ENCODE results near the gene PRDX3.
"Not testable (repeated sequence)": the region's sequence is repeated elsewhere in the genome, so short reads cannot be mapped to it uniquely, and the experiment has no call there.

Gene PRDX3

DNA sequence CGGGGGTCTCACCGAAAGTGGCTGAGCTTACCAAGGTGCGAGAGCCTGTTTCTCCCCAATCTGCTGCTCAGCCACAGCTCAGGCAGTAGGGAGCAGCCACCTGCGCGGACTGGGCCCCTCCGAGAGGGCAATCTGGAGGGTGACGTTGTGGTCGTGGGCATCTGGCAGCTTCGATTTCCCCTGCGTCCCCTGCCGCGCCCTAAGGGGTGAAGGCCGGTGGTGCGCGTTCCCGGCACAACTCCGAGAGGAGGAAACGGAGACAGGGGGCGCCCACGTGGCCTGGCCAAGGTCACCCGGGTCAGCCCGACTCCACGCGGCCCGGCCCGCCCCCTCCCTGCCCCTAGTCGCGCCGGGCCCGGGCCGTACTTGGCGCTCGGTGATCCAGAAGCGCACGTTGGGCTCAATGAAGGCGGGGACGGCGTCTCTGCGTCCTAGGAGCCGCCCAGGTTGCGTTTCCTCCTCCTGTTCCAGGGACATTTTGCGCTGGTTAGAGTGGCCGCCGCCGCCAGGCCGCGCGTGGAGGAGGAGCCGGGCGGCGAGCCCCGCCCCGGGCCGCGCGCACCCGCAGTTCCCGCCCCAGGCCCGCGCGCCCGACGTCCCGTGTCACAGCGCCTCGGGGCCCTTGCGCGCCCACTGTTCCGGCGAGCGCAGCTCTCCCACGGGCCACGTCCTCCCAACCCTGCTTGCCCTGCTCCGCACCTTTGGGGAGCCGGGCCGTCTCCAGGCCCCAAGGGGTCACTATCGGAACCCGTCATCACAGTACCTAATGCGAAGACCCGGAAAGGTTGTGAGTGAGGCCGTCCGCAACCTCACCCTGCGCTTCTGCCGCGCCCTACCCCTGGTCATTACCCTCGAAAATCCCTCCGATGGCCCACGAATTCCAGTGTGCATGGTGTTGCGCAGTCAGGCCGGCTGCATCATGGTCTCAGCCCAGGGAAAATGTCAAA is 13.2 kb downstream of the PRDX3 start, which contains the start of gene SFXN4:
TSS of gene SFXN4 (minus strand) at position 544 of the 947 bp plus-strand sequence. CDS start at position 477, 67 bp downstream.
- TF ChIP-seq, protein P1, sequence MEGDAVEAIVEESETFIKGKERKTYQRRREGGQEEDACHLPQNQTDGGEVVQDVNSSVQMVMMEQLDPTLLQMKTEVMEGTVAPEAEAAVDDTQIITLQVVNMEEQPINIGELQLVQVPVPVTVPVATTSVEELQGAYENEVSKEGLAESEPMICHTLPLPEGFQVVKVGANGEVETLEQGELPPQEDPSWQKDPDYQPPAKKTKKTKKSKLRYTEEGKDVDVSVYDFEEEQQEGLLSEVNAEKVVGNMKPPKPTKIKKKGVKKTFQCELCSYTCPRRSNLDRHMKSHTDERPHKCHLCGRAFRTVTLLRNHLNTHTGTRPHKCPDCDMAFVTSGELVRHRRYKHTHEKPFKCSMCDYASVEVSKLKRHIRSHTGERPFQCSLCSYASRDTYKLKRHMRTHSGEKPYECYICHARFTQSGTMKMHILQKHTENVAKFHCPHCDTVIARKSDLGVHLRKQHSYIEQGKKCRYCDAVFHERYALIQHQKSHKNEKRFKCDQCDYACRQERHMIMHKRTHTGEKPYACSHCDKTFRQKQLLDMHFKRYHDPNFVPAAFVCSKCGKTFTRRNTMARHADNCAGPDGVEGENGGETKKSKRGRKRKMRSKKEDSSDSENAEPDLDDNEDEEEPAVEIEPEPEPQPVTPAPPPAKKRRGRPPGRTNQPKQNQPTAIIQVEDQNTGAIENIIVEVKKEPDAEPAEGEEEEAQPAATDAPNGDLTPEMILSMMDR (IDR thresholded peaks at IDR 0.05): no peak
- Histone ChIP-seq H3K4me3 (peak within 1 kb of the TSS; percentile 95), H3K27ac (peak within 1 kb of the TSS; percentile 81 to 90)
- DNase-seq (ENCODE audit: low spot score): peak; percentile 85

DNA sequence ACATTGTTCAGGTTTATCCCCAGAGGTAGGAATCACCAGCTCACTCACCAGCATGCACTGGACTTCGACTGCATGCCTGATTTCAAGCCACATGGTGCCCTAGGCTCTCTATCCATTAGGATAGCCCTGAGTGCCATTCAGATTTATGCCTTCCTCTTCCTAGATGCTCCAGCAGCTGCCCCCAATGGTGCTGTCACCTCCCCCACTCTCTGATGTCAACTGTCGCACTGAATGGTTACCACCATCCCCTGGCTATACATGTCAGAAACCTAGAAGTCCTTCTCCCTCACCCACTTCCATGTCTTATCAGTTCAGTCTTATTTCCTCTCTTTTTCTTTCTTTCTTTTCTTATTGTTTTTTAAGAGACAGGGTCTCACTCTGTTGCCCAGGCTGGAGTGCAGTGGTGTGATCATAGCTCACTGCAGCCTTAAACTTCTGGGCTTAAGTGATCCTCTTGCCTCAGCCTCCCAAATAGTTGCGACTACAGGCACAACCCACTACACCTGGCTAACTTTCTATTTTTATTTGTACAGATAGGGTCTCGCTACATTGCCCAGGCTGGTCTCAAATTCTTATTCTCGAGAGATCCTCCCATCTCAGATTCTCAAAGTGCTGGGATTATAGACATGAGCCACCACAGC is 16.0 kb downstream of the PRDX3 start:
- Histone ChIP-seq H3K4me3 (no peak overlapping the region), H3K27ac (no peak overlapping the region)
- DNase-seq (ENCODE audit: low spot score): no peak
- TF ChIP-seq, protein P1 (IDR thresholded peaks at IDR 0.05): no peak

DNA sequence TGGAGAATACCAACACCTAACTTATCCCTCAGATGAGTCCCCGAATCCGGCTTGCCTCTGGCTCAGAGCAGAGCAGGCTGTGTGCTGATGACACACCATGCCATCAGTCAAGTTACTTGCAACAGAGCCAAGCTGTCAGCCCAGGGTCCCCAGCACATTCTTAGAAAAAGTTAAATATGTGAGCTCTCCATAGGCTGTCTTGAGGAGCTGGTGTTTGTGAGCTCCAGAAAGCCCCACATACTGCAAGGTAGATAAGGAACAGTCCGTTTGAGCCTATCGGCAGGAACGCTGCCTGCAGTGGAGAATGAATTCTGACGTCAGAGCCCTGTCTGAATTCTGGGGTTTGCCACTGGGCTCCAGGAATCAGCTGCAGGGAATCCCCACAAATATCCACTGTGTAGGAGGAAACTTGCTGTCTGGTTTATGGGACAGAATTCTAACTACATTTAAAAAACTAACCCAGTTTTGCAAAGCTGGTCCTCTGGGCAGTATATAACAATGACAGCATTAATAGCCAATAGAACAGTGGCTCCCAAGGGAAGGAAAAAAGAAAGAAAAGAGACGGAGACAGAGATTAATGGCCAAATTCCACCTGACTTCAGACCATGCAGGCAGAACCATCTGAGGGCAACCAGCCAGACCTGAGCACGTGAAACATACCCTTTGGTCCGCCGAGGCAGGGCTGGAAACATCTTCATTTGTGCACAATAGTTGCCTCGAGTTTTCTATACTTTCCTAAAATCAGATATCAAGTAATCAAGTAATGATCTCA is 16.7 kb downstream of the PRDX3 start:
- H3K4me3 ChIP-seq: no peak overlapping the region
- H3K27ac ChIP-seq: no peak overlapping the region
- TF ChIP-seq, protein P1 (IDR thresholded peaks at IDR 0.05): no peak
- no peak for DNase-seq (ENCODE audit: low spot score)

DNA sequence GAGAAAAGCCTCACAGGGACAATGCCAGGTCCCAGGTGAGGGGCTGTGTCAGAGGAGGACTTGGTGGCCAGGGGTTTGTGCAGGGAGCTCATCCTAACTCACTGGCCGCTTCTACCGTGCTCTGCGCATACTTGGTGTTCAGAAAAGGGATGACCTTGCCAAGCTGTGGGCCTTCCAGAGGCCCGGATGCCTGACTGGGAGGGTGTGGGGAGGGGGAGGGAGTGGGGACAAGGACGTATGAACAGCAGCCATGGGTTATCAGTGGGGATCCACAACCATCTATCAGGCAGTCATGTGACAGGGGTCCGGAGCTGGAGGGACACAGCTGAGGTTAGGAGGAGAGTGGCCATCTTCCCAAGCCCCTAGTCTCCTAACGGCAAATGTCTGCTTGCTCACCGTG is 19.3 kb downstream of the PRDX3 start:
- no peak for DNase-seq (ENCODE audit: low spot score)
- TF ChIP-seq, protein P1 (IDR thresholded peaks at IDR 0.05): no peak

DNA sequence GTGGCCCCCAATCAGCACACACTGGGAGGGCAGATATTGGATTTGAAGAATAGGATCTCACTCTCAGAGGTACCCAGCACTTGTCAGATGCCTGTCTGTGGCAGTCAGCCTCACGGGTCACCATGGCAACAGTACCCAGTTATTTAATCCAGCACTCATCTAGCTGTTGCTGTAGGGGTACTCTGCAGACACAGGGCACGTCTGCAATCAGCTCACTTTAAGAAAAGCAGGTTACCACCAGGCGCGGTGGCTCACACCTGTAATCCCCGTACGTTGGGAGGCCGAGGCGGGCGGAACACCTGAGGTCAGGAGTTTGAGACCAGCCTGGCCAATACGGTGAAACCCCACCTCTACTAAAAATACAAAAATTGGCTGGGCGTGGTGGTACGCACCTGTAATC is 25.0 kb downstream of the PRDX3 start:
- no peak for DNase-seq (ENCODE audit: low spot score)
- TF ChIP-seq, protein P1 (IDR thresholded peaks at IDR 0.05): no peak
- Histone ChIP-seq H3K27ac (no peak overlapping the region), H3K4me3 (no peak overlapping the region)

More for the DNA sequence above, 19.3 kb downstream of the PRDX3 start:
- Histone ChIP-seq H3K27ac (no peak overlapping the region), H3K4me3 (no peak overlapping the region)

DNA sequence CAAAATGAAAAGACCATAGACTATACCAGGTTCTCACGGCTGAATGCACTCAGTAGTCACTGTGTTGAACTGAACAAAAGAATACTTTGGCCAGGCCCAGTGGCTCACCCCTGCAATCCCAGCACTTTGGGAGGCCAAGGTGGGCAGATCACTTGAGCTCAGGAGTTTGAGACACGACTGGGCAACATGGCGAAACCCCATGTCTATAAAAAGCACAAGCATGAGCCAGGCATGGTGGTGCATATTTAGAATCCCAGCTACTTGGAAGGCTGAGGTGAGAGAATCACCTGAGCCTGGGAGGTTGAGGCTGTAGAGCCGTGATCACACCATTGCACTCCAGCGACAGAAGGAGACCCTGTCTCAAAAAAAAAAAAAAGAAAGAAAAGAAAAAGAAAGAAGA is 25.6 kb downstream of the PRDX3 start:
- DNase-seq (ENCODE audit: low spot score): no peak
- TF ChIP-seq, protein P1 (IDR thresholded peaks at IDR 0.05): no peak
- no peak overlapping the region for H3K4me3 ChIP-seq
- H3K27ac ChIP-seq: no peak overlapping the region

DNA sequence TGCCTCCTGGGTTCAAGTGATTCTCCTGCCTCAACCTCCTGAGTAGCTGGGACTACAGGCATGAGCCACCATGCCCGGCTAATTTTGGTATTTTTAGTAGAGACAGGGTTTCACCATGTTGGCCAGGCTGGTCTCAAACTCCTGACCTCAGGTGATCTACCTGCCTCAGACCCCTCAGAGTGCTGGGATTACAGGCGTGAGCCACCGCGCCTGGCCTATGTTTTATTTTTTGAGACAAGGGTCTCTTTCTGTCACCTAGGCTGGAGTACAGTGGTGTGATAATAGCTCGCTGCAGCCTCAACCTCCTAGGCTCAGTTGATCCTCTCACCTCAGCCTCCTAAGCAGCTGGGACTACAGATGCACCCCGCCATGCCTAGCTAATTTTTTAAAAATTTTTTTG is 27.0 kb downstream of the PRDX3 start:
- not testable (repeated sequence) for DNase-seq (ENCODE audit: low spot score); H3K4me3 ChIP-seq

More for the DNA sequence above, 27.0 kb downstream of the PRDX3 start:
- H3K27ac ChIP-seq: not testable (repeated sequence)
